Endothelial cell of umbilical vein (primary cell): ENCODE data around the gene ADARB1. TPM values are rescaled to one million over a fixed set of nuclear protein-coding genes. Genes with fewer than 3 reads are reported as not detected.

Experiments used
- BruUV-seq: library from RNA; stranded (reverse); fragments of 400-500 nt; replicated peaks from 2 replicates; lab custom pipeline; 2021; lab: Mats Ljungman, UMichigan
- CTCF ChIA-PET: fragments of 300-600, 350-600 bp; sonication (Branson Sonifier 250); formaldehyde crosslinking; loops from one replicate; lab custom pipeline; 2021; ENCODE audit warnings: antibody characterized with exemption, inconsistent platforms; lab: Charles Lee
- POLR2A ChIA-PET: fragments of 300-600, 350-600 bp; sonication (Branson Sonifier 250); formaldehyde crosslinking; loops from one replicate; lab custom pipeline; 2021; ENCODE audit warnings: antibody characterized with exemption, inconsistent platforms; lab: Charles Lee
- DNase-seq: peaks from one replicate; pipeline ENCODE4 v3.0.0-alpha.2; 2011; ENCODE audit warnings: low read depth, low spot score
- FAIRE-seq: peaks from 2 replicates; lab custom pipeline; 2011; peaks lifted over from hg19 to GRCh38; lab: Jason Lieb, UNC
- H2AFZ ChIP-seq: 2 replicates; pipeline ENCODE4 v1.6.0; 2012; ENCODE audit warnings: low read depth, low read length, control low read depth, inconsistent platforms
- H3K27ac ChIP-seq: 2 replicates; pipeline ENCODE4 v1.5.1; 2011; ENCODE audit warnings: low read depth, mild to moderate bottlenecking, control low read depth, low read length, moderate library complexity; ENCODE audit not compliant: insufficient read depth
- H3K27me3 ChIP-seq, 2 experiments: 2 replicates each; pipeline versions ENCODE4 v1.6.0 to v1.6.1; 2011; ENCODE audit warnings: low read length in 2 of 2, mixed read lengths in 1 of 2; ENCODE audit not compliant: control insufficient read depth in 2 of 2, insufficient read depth in 2 of 2
- H3K36me3 ChIP-seq, 2 experiments: 2 replicates in 1 of 2; 3 replicates in 1 of 2; pipeline ENCODE4 v1.5.1; 2011; ENCODE audit warnings: low read length in 2 of 2, mild to moderate bottlenecking in 1 of 2, moderate library complexity in 1 of 2; ENCODE audit not compliant: control insufficient read depth in 2 of 2, insufficient read depth in 2 of 2; ENCODE audit errors: extremely low read depth in 1 of 2
- H3K4me1 ChIP-seq: 3 replicates; pipeline ENCODE4 v1.5.1; 2011; ENCODE audit warnings: mild to moderate bottlenecking, low read length; ENCODE audit not compliant: control insufficient read depth, insufficient read depth; ENCODE audit errors: extremely low read depth
- H3K4me2 ChIP-seq: 2 replicates; pipeline ENCODE4 v1.6.1; 2011; ENCODE audit warnings: low read length, control low read depth, mixed read lengths; ENCODE audit not compliant: insufficient read depth
- H3K4me3 ChIP-seq, 3 experiments: fragments of 200-600 bp in 1 of 3; sonication (generic), shearing (Covaris generic) in 1 of 3; replicated peaks in 1 of 3; 2 replicates each; pipeline ENCODE4 v1.5.1; 2011 to 2016; ENCODE audit warnings: control low read depth in 3 of 3, low read length in 3 of 3, mild to moderate bottlenecking in 2 of 3, inconsistent platforms in 1 of 3, low read depth in 1 of 3, moderate library complexity in 1 of 3; ENCODE audit not compliant: insufficient read depth in 1 of 3
- H3K79me2 ChIP-seq: 2 replicates; pipeline ENCODE4 v1.6.0; 2012; ENCODE audit warnings: low read length, inconsistent platforms; ENCODE audit not compliant: control insufficient read depth, insufficient read depth
- H3K9ac ChIP-seq: replicated peaks from 2 replicates; pipeline ENCODE3; 2011; ENCODE audit warnings: low read length, control low read depth; ENCODE audit not compliant: insufficient read depth; ENCODE audit errors: extremely low read depth
- H3K9me1 ChIP-seq: replicated peaks from 3 replicates; pipeline ENCODE4 v1.6.0; 2011; ENCODE audit warnings: mild to moderate bottlenecking, low read length; ENCODE audit not compliant: control insufficient read depth, insufficient read depth; ENCODE audit errors: extremely low read depth
- H3K9me3 ChIP-seq: replicated peaks from 2 replicates; pipeline ENCODE4 v1.5.1; 2012; ENCODE audit warnings: low read length, inconsistent platforms; ENCODE audit not compliant: control insufficient read depth, insufficient read depth
- H4K20me1 ChIP-seq: replicated peaks from 2 replicates; pipeline ENCODE3; 2011; ENCODE audit warnings: mild to moderate bottlenecking, low read length; ENCODE audit not compliant: control insufficient read depth, insufficient read depth; ENCODE audit errors: extremely low read depth
- EZH2 ChIP-seq: IDR thresholded peaks from 2 replicates; pipeline ENCODE4 v1.6.1; 2012; ENCODE audit warnings: borderline replicate concordance, low read depth, mild to moderate bottlenecking, moderate library complexity, low read length, inconsistent platforms; ENCODE audit not compliant: severe bottlenecking
- FOS ChIP-seq: IDR thresholded peaks from 2 replicates; pipeline ENCODE4 v1.6.1; 2011; ENCODE audit warnings: mild to moderate bottlenecking, low read length, moderate library complexity, borderline replicate concordance; ENCODE audit not compliant: insufficient read depth
- GATA2 ChIP-seq: IDR thresholded peaks from 2 replicates; pipeline ENCODE4 v1.7.0; 2011; ENCODE audit warnings: low read depth, mild to moderate bottlenecking, moderate library complexity, mixed read lengths, low read length; ENCODE audit not compliant: insufficient read length, insufficient read depth
- JUN ChIP-seq: IDR thresholded peaks from 2 replicates; pipeline ENCODE4 v1.6.1; 2011; ENCODE audit warnings: borderline replicate concordance, low read depth; ENCODE audit not compliant: insufficient read length, insufficient read depth
- MYC ChIP-seq: IDR thresholded peaks from one replicate; pipeline ENCODE4 v1.6.1; 2011; ENCODE audit warnings: mild to moderate bottlenecking, low read depth, low read length
- POLR2A ChIP-seq: IDR thresholded peaks from 2 replicates; pipeline ENCODE4 v1.6.1; 2012; ENCODE audit warnings: low read depth, mild to moderate bottlenecking, control low read depth, low read length
- POLR2AphosphoS5 ChIP-seq: IDR thresholded peaks from 2 replicates; pipeline ENCODE4 v1.6.1; 2012; ENCODE audit warnings: low read depth, mild to moderate bottlenecking, control low read depth, low read length, moderate library complexity; ENCODE audit not compliant: insufficient read depth
- dilution Hi-C: fragments of 300-500 bp; cut with MboI; formaldehyde crosslinking; loops from one replicate; pipeline ENCODE4 v1.15.0; 2019; ENCODE audit warnings: low sequenced_read_pairs; ENCODE audit not compliant: extremely low pct_ligation_motif_present
- intact Hi-C: fragments of 100-400 bp; cut with micrococcal nuclease; formaldehyde crosslinking; loops from one replicate; pipeline ENCODE4 v1.10.0; 2022
- polyA plus RNA-seq, 4 experiments: library from polyadenylated mRNA; depleted of rRNA in 3 of 4; stranded (reverse) in 3 of 4; unstranded in 1 of 4; fragments of >200 nt; gene quantifications; 2 replicates each; pipeline versions ENCODE4 v1.2.1 to v1.2.3, GENCODE V29; 2011 to 2012; ENCODE audit warnings: missing spikeins in 1 of 4
- total RNA-seq: library from RNA; stranded (reverse); gene quantifications from 2 replicates; pipeline ENCODE4 v1.2.3, GENCODE V29; 2021
- TF ChIP-seq, protein P1 (sequence below): IDR thresholded peaks from 2 replicates; pipeline ENCODE4 v1.6.1; 2011; ENCODE audit not compliant: insufficient read depth, insufficient read length
- TF ChIP-seq, protein P2 (sequence below), 2 donors: IDR thresholded peaks; 1 replicate in 1 of 2; 2 replicates in 1 of 2; pipeline ENCODE4 v1.5.1; 2011; ENCODE audit warnings: low read length in 2 of 2, mild to moderate bottlenecking in 2 of 2, moderate library complexity in 2 of 2, control low read depth in 1 of 2, inconsistent platforms in 1 of 2, low read depth in 1 of 2; ENCODE audit not compliant: insufficient read depth in 1 of 2; ENCODE audit errors: extremely low read depth in 1 of 2

Gene ADARB1
- total and polyA plus RNA-seq, 2 donors (not counting 3 experiments of a cell fraction or from before 2014, with no cell fraction given): 32.5 to 54.3 TPM

DNA sequence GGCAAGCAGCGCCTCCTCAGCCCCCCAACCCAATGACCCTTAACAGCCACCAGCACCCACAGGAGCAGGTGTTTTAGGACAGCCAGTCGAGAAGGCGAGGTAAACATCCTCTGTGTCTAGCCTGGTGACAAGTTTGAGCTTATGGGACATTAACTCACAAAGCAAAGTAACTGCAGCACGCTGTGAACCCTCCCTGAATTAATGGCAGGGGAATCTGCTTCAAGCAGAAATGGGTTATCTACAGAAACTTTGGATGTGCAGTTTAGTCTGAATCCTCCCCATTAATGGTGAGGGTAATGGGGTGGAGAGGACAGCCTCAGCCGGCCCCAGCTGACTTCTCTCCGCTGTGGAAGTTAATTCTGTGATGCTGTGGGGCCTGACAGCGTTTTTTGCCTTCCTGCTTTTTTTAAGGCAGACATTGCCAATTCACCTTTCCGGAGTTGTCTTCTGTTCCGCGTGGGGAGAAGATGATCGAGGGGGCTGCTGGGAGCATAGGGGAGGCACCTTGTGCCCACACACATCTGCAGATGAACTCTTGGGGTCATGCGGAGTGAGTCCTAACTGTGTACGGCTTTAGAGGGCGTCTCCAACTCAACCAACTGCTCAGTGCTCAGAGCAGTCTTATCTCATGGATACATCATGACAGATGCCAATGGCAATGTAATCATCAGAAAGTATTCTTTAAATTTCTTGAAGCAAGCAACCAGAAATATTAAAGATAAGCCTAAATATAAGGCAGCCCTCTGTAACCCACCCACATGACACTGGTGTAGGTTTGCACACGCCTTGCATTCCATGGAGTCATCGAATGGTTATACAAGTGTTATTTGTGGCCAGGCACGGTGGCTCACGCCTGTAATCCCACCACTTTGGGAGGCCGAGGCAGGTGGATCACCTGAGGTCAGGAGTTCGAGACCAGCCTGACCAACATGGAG is 172.3 kb downstream of the ADARB1 start:
- TF ChIP-seq, protein P1, sequence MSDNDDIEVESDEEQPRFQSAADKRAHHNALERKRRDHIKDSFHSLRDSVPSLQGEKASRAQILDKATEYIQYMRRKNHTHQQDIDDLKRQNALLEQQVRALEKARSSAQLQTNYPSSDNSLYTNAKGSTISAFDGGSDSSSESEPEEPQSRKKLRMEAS: no peak
- TF ChIP-seq EZH2 (no peak), MYC (no peak), POLR2A (no peak), JUN (no peak), FOS (no peak), GATA2 (no peak), POLR2AphosphoS5 (no peak)
- TF ChIP-seq, protein P2, sequence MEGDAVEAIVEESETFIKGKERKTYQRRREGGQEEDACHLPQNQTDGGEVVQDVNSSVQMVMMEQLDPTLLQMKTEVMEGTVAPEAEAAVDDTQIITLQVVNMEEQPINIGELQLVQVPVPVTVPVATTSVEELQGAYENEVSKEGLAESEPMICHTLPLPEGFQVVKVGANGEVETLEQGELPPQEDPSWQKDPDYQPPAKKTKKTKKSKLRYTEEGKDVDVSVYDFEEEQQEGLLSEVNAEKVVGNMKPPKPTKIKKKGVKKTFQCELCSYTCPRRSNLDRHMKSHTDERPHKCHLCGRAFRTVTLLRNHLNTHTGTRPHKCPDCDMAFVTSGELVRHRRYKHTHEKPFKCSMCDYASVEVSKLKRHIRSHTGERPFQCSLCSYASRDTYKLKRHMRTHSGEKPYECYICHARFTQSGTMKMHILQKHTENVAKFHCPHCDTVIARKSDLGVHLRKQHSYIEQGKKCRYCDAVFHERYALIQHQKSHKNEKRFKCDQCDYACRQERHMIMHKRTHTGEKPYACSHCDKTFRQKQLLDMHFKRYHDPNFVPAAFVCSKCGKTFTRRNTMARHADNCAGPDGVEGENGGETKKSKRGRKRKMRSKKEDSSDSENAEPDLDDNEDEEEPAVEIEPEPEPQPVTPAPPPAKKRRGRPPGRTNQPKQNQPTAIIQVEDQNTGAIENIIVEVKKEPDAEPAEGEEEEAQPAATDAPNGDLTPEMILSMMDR (IDR thresholded peaks at IDR 0.05; ENCODE audit: extremely low read depth in 1 of 2, insufficient read depth in 1 of 2, low read depth in 1 of 2, low read length in 2 of 2): no peak
- POLR2A ChIA-PET: no interaction called here
- Histone ChIP-seq H3K36me3 (no peaks in the 10 kb centered on the region), H3K4me2 (no peak overlapping the region), H3K4me3 (no peak overlapping the region), H3K79me2 (no peaks in the 10 kb centered on the region), H4K20me1 (no peaks in the 10 kb centered on the region), H3K27ac (no peak overlapping the region), H3K27me3 (peaks cover 2 to 22% of the 10 kb centered on the region in 2 experiments), H3K9me3 (no peaks in the 10 kb centered on the region), H2AFZ (no peak overlapping the region), H3K9me1 (no peaks in the 10 kb centered on the region), H3K4me1 (no peaks in the 10 kb centered on the region), H3K9ac (no peak overlapping the region)
- FAIRE-seq: no peak
- no TSS peak for BruUV-seq
- intact Hi-C loops: no loop called here
- no peak for DNase-seq
- dilution Hi-C loops: no loop called here
- CTCF ChIA-PET: no interaction called here
